Endodermal cell (in vitro differentiated cells): ENCODE data around the gene VAV2. TPM values are rescaled to one million over a fixed set of nuclear protein-coding genes. Genes with fewer than 3 reads are reported as not detected.
A peak's percentile ranks its signal among the peaks of the same experiment; 100 is the strongest.

Experiments
- DNase-seq: peaks from one replicate; pipeline ENCODE4 v3.0.0-alpha.2; 2017
- H3K27ac ChIP-seq: 2 replicates; pipeline ENCODE4 v1.5.1; 2013; ENCODE audit warnings: mild to moderate bottlenecking, low read depth, low read length, moderate library complexity
- H3K27me3 ChIP-seq: 2 replicates; pipeline ENCODE4 v1.6.1; 2013; ENCODE audit warnings: mild to moderate bottlenecking, low read length, moderate library complexity; ENCODE audit not compliant: insufficient read depth, control insufficient read depth, poor library complexity, severe bottlenecking
- H3K36me3 ChIP-seq: 2 replicates; pipeline ENCODE4 v1.7.0; 2013; ENCODE audit warnings: mild to moderate bottlenecking, low read length, moderate library complexity; ENCODE audit not compliant: control insufficient read depth, insufficient read depth
- H3K4me1 ChIP-seq: one replicate; pipeline ENCODE4 v1.7.0; 2013; ENCODE audit warnings: low read length; ENCODE audit not compliant: control insufficient read depth, insufficient read depth
- H3K4me3 ChIP-seq: 2 replicates; pipeline ENCODE4 v1.5.1; 2013; ENCODE audit warnings: mild to moderate bottlenecking, low read length, moderate library complexity
- H3K9ac ChIP-seq: 2 replicates; pipeline ENCODE4 v1.6.1; 2013; ENCODE audit warnings: mild to moderate bottlenecking, low read length, moderate library complexity; ENCODE audit not compliant: poor library complexity, severe bottlenecking; ENCODE audit errors: extremely low read depth
- H3K9me3 ChIP-seq: 2 replicates; pipeline ENCODE4 v1.6.1; 2013; ENCODE audit warnings: mild to moderate bottlenecking, low read length, moderate library complexity; ENCODE audit not compliant: control insufficient read depth
- H3K27ac Mint-ChIP-seq: 2 replicates; pipeline ENCODE4 v1.8.0; 2020; ENCODE audit warnings: mixed read lengths
- H3K27me3 Mint-ChIP-seq: 2 replicates; pipeline ENCODE4 v1.8.0; 2021; ENCODE audit warnings: mild to moderate bottlenecking, mixed read lengths; ENCODE audit not compliant: insufficient read depth
- H3K36me3 Mint-ChIP-seq: 2 replicates; pipeline ENCODE4 v1.8.0; 2020; ENCODE audit warnings: low read depth, mixed read lengths
- H3K4me1 Mint-ChIP-seq: 2 replicates; pipeline ENCODE4 v1.8.0; 2020; ENCODE audit warnings: mixed read lengths
- H3K4me3 Mint-ChIP-seq: 2 replicates; pipeline ENCODE4 v1.8.0; 2020; ENCODE audit warnings: mild to moderate bottlenecking, moderate library complexity, mixed read lengths
- H3K9me3 Mint-ChIP-seq: 2 replicates; pipeline ENCODE4 v1.8.0; 2020; ENCODE audit warnings: mild to moderate bottlenecking, mixed read lengths
- WGBS, 2 experiments: methylation state at CpG; one replicate each; pipeline versions ENCODE4 v1.1.5 to v1.1.7; 2013; ENCODE audit warnings: missing lambda C conversion rate in 2 of 2, mixed read lengths in 1 of 2; ENCODE audit not compliant: insufficient coverage in 1 of 2, insufficient read length in 1 of 2; 5-methylcytosine and 5-hydroxymethylcytosine counted together
- total RNA-seq, 2 donors: library from RNA; stranded (reverse); fragmentation: NEBNext Ultra II Directional in 1 of 2; extraction: Animal tissue kit (Norgen Biotek cat#: 25700) in 1 of 2; gene quantifications; 2 replicates in 1 of 2; 3 replicates in 1 of 2; pipeline ENCODE4 v1.2.1, GENCODE V29; 2021
- TF ChIP-seq, protein P1 (sequence below): fragments of 200-600 bp; sonication (generic); conservative IDR thresholded peaks from 2 replicates; pipeline ENCODE4 v1.5.0; 2021; ENCODE audit warnings: antibody characterized with exemption, mild to moderate bottlenecking

The VAV2 gene
- total RNA-seq, 2 donors from 2014 or later: 29.8 to 35.9 TPM

DNA sequence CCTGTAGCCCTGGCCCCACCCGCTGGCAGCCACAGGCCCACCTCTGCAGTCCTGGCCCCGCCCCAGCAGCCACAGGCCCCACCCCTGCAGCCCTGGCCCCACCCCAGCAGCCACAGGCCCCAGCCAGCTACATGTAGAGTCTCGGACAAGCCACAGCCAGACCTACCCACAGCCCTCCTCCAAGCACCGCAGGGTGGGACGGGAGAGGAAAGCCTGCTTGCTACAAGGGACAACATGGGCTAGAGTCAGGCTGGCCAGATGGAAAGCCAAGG lies 204.4 kb downstream of the VAV2 start:
- TF ChIP-seq, protein P1, sequence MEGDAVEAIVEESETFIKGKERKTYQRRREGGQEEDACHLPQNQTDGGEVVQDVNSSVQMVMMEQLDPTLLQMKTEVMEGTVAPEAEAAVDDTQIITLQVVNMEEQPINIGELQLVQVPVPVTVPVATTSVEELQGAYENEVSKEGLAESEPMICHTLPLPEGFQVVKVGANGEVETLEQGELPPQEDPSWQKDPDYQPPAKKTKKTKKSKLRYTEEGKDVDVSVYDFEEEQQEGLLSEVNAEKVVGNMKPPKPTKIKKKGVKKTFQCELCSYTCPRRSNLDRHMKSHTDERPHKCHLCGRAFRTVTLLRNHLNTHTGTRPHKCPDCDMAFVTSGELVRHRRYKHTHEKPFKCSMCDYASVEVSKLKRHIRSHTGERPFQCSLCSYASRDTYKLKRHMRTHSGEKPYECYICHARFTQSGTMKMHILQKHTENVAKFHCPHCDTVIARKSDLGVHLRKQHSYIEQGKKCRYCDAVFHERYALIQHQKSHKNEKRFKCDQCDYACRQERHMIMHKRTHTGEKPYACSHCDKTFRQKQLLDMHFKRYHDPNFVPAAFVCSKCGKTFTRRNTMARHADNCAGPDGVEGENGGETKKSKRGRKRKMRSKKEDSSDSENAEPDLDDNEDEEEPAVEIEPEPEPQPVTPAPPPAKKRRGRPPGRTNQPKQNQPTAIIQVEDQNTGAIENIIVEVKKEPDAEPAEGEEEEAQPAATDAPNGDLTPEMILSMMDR: no peak
- Histone ChIP-seq H3K4me1 (no peaks in the 10 kb centered on the region), H3K27ac (no peak overlapping the region), H3K36me3 (peaks cover 26% of the 10 kb centered on the region), H3K9me3 (no peaks in the 10 kb centered on the region), H3K27me3 (no peaks in the 10 kb centered on the region), H3K4me3 (no peak overlapping the region), H3K9ac (no peak overlapping the region)
- H3K9me3 Mint-ChIP-seq: no peaks in the 10 kb centered on the region
- no peak overlapping the region for H3K4me3 Mint-ChIP-seq
- peaks cover 28% of the 10 kb centered on the region for H3K36me3 Mint-ChIP-seq
- no peaks in the 10 kb centered on the region for H3K4me1 Mint-ChIP-seq
- DNase-seq: peak; percentile 93
- H3K27ac Mint-ChIP-seq: no peak overlapping the region
- 80 to 89% methylated on average over 2 to 5 of the region's 5 CpGs for whole genome bisulfite sequencing, 2 experiments
- no peaks in the 10 kb centered on the region for H3K27me3 Mint-ChIP-seq

DNA sequence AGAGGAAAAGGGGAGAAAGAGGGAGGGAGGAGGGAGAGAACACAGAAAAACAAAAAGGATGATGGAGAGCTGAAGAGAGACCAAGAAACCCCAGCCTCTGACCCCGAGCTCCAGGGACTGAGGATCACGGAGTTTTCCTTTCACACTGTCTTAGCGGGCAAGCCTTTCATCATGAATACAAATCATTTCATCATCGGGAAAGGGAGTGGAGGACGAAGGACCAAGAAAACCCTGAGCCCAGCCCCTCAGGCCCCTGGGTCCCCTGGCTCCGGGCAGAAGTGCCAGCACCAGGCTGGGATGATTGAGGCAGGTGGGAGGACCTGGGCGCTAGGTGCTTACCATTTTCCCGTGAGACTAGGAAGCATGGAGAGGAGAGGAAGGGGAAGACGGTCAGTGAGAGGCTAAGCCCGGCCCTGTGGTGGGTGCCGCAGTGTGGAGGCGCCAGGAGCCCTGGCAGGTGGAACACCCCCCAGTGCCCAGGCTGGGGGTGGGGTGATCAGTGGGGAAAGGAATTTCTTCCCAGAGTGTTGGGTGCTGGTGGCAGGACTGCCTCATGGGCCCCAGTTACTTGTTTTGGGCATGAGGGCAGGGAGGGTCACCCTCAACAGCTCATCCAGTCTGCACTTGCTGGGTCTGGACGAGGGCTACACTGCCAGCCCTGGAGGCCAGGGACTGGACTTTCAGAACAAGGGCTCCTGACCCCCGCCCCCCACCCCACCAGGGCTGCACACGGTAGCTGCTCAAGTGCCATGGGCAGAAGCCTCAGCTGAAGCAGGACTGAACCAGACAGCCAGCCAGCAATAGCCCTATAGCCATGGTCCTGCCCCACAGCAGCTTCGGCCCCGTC lies 205.0 kb downstream of the VAV2 start:
- no peak for DNase-seq
- H3K27me3 Mint-ChIP-seq: no peaks in the 10 kb centered on the region
- H3K4me1 Mint-ChIP-seq: no peaks in the 10 kb centered on the region
- Histone ChIP-seq H3K4me1 (no peaks in the 10 kb centered on the region), H3K9ac (no peak overlapping the region), H3K27ac (peak overlapping the region; percentile 38), H3K36me3 (peaks cover 24% of the 10 kb centered on the region), H3K9me3 (no peaks in the 10 kb centered on the region), H3K4me3 (no peak overlapping the region), H3K27me3 (no peaks in the 10 kb centered on the region)
- H3K27ac Mint-ChIP-seq: no peak overlapping the region
- no peak overlapping the region for H3K4me3 Mint-ChIP-seq
- peaks cover 26% of the 10 kb centered on the region for H3K36me3 Mint-ChIP-seq
- H3K9me3 Mint-ChIP-seq: no peaks in the 10 kb centered on the region
- WGBS, 2 experiments: 93 to 95% methylated on average over 13 to 17 of the region's 17 CpGs
- TF ChIP-seq, protein P1: no peak

DNA sequence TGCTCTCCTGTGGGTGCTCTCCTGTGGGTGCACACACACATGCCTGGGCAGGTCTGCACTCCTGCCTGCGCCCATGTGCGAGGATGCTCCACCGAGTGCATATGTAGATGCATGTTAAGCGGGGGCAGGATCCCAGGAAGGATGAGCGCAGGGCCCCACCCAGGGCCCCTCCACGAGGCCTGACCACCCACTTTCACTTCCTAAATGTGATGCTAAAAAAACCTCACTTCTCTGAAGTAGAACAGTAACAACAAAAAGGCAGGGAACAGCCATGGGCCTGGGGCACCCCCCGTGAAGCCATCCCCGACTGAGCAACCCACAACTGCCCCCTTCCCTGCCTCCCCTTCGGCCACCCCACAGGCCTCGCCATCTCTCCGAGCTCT lies 205.8 kb downstream of the VAV2 start:
- TF ChIP-seq, protein P1: no peak

More for the DNA sequence above, 205.8 kb downstream of the VAV2 start:
- no peaks in the 10 kb centered on the region for H3K9me3 Mint-ChIP-seq
- H3K4me1 ChIP-seq: no peaks in the 10 kb centered on the region
- H3K36me3 Mint-ChIP-seq: peaks cover 18% of the 10 kb centered on the region
- H3K36me3 ChIP-seq: peaks cover 19% of the 10 kb centered on the region
- no peaks in the 10 kb centered on the region for H3K27me3 Mint-ChIP-seq
- H3K4me1 Mint-ChIP-seq: no peaks in the 10 kb centered on the region
- 91 to 94% methylated on average over 6 to 11 of the region's 11 CpGs for WGBS, 2 experiments
- H3K4me3 ChIP-seq: no peak overlapping the region
- H3K9me3 ChIP-seq: no peaks in the 10 kb centered on the region
- no peak overlapping the region for H3K4me3 Mint-ChIP-seq
- DNase-seq: no peak
- H3K27ac Mint-ChIP-seq: no peak overlapping the region
- no peak overlapping the region for H3K9ac ChIP-seq
- H3K27me3 ChIP-seq: no peaks in the 10 kb centered on the region
- H3K27ac ChIP-seq: peak overlapping the region; percentile 38
